HG03571 (cell line): Measurements from ENCODE around the gene SPTBN1.

Experiments used
- ATAC-seq: cut with Tn5 transposase; IDR thresholded peaks from one replicate; pipeline ENCODE4 v1.9.1; 2021; ENCODE audit not compliant: unreplicated experiment

The SPTBN1 gene

GRCh38 chr2:54434229-54434628, 21.9 kb upstream of the SPTBN1 start:
- ATAC-seq = no peak

GRCh38 chr2:54434711-54435110, 21.4 kb upstream of the SPTBN1 start:
- ATAC-seq = no peak

- ATAC-seq = no peak
Measured at GRCh38 chr2:54435325-54436226, 20.6 kb upstream of the SPTBN1 start.

- ATAC-seq = no peak
Measured at GRCh38 chr2:54437588-54437987, 18.5 kb upstream of the SPTBN1 start.

- ATAC-seq = no peak
Measured at GRCh38 chr2:54438271-54438670, 17.9 kb upstream of the SPTBN1 start.

- no peak for ATAC-seq
Measured at GRCh38 chr2:54439582-54439981, 16.5 kb upstream of the SPTBN1 start.

GRCh38 chr2:54440050-54440449, 16.1 kb upstream of the SPTBN1 start:
- ATAC-seq = no peak

- ATAC-seq = no peak
Measured at GRCh38 chr2:54444503-54444902, 11.6 kb upstream of the SPTBN1 start.

GRCh38 chr2:54446122-54446521, 10.0 kb upstream of the SPTBN1 start:
- ATAC-seq = no peak

GRCh38 chr2:54446625-54447024, 9.5 kb upstream of the SPTBN1 start:
- ATAC-seq = no peak

- no peak for ATAC-seq
Measured at GRCh38 chr2:54454548-54455130, 1.5 kb upstream of the SPTBN1 start.

GRCh38 chr2:54455131-54455562, 980 bp upstream of the SPTBN1 start:
- no peak for ATAC-seq

GRCh38 chr2:54456362-54456611, 160 bp downstream of the SPTBN1 start:
- no peak for ATAC-seq

GRCh38 chr2:54456612-54457322, 640 bp downstream of the SPTBN1 start:
- ATAC-seq = no peak

GRCh38 chr2:54457323-54458023, 1.3 kb downstream of the SPTBN1 start:
- ATAC-seq = no peak

GRCh38 chr2:54459037-54459441, 2.9 kb downstream of the SPTBN1 start:
- ATAC-seq = no peak

- ATAC-seq = no peak
Measured at GRCh38 chr2:54461261-54461660, 5.1 kb downstream of the SPTBN1 start.

GRCh38 chr2:54464341-54464740, 8.2 kb downstream of the SPTBN1 start:
- ATAC-seq = no peak

- ATAC-seq = no peak
Measured at GRCh38 chr2:54465143-54465542, 9.0 kb downstream of the SPTBN1 start.

GRCh38 chr2:54466870-54467269, 10.7 kb downstream of the SPTBN1 start:
- no peak for ATAC-seq

GRCh38 chr2:54468673-54469072, 12.5 kb downstream of the SPTBN1 start:
- ATAC-seq = no peak
